ENCODE measurements around the gene RCAN1.

RCAN1 gene

DNA sequence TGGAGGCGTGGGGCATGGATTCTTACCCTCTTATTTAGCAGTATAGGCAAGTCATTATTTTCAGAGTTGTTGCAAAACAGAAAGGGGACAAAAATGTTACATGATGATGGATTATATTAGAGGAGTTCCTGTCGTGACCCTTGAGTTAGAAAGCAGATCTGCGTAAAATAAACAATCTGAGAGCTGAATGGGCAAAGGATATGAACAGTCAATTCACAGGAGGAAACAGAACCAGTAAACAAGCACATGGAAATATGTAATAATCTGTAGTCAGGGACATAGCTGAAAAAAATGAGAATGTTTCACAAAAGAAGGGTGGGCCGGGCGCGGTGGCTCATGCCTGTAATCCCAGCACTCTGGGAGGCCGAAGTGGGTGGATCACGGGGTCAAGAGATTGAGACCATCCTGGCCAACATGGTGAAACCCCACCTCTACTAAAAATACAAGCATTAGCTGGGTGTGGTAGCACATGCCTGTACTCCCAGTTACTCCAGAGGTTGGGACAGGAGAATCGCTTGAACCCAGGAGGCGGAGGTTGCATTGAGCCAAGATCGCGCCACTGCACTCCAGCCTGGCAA, 20.9 kb downstream of the RCAN1 start:
- TF ChIP-seq, protein P1, sequence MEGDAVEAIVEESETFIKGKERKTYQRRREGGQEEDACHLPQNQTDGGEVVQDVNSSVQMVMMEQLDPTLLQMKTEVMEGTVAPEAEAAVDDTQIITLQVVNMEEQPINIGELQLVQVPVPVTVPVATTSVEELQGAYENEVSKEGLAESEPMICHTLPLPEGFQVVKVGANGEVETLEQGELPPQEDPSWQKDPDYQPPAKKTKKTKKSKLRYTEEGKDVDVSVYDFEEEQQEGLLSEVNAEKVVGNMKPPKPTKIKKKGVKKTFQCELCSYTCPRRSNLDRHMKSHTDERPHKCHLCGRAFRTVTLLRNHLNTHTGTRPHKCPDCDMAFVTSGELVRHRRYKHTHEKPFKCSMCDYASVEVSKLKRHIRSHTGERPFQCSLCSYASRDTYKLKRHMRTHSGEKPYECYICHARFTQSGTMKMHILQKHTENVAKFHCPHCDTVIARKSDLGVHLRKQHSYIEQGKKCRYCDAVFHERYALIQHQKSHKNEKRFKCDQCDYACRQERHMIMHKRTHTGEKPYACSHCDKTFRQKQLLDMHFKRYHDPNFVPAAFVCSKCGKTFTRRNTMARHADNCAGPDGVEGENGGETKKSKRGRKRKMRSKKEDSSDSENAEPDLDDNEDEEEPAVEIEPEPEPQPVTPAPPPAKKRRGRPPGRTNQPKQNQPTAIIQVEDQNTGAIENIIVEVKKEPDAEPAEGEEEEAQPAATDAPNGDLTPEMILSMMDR (conservative IDR thresholded peaks at IDR 0.05; ENCODE audit: low read length): no peak
- no peak overlapping the region for H3K4me3 ChIP-seq (ENCODE audit: low read length)
- no peak for DNase-seq (ENCODE audit: low read depth)

DNA sequence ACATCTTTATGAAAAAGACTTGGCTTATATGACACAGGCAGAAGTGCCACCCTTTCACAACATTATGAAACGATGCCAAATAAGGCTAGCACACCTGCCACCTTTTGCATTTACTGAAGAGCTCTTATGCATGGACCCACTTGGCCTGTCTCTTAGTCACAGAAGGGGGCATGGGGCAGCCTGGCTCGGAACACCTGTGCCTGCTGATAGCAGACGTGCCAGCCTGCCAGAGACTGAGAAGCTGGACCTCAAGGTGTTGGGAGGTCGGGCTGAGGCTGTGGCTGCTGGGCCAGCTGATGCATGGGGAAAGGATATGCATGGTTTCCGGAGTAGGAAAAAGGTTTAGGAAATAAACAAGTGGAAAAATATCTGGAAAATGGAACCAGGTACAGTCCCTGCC, 21.5 kb downstream of the RCAN1 start:
- no peak overlapping the region for H3K4me3 ChIP-seq (ENCODE audit: low read length)
- no peak for DNase-seq (ENCODE audit: low read depth)
- TF ChIP-seq, protein P1 (conservative IDR thresholded peaks at IDR 0.05; ENCODE audit: low read length): no peak

DNA sequence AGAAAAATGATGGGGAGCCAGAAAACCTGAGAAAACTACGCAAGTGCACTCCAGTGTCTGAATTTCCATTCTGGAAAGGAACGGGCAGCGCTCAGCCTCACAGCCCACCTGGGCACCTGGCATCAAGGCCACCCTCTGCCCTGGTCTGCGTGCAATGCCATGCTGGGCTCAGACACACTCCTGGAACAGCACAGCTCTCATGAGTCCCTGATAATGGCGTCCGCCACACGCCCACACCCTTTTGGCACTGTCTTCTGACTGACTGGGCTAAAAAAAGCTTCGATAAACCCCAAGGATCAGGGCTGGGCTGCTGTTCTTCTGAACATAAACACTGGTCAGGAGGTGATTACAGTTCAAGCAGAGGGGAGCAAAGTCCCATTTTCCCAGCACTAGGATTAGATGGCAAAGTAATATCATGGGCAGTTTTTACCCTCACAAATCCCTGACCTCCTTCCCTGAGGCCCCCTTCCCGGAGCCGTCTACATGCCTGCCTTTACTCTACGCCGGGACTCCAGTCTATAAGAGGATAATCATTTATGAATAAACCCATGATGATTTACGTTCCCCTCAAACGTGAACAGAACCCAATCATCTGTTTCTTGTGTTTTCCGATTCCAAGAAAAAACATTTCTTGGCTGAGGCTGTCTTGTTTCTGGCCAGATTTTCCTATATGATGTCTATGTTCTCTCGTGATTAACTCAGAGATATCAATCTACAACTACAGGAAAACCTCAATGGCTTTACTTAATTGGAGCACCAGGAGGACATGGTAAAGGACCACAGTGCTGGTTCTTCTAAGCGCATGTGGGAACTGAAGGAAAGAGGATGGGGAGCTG, 22.6 kb downstream of the RCAN1 start:
- DNase-seq (ENCODE audit: low read depth): no peak
- no peak overlapping the region for H3K4me3 ChIP-seq (ENCODE audit: low read length)
- TF ChIP-seq, protein P1 (conservative IDR thresholded peaks at IDR 0.05; ENCODE audit: low read length): no peak

DNA sequence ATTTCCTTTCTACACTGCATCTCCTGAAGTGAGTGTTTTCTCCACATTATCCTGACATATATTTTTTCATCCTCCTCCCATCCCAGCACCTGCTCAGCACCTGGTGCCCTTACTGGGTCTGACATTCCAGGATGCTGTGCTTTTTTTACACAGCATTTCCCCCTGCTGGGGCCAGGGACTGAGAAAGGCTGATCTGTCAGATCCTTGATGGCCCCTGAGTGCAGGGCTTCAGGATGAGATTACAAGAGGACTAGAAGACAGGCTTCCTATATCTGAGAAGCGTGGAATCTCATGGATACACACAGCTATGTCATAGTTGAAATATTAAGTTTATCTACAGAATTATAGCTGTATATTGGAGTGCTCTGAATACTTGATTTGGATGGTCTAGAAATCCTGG, 24.4 kb downstream of the RCAN1 start:
- TF ChIP-seq, protein P1 (conservative IDR thresholded peaks at IDR 0.05; ENCODE audit: low read length): no peak
- no peak for DNase-seq (ENCODE audit: low read depth)

DNA sequence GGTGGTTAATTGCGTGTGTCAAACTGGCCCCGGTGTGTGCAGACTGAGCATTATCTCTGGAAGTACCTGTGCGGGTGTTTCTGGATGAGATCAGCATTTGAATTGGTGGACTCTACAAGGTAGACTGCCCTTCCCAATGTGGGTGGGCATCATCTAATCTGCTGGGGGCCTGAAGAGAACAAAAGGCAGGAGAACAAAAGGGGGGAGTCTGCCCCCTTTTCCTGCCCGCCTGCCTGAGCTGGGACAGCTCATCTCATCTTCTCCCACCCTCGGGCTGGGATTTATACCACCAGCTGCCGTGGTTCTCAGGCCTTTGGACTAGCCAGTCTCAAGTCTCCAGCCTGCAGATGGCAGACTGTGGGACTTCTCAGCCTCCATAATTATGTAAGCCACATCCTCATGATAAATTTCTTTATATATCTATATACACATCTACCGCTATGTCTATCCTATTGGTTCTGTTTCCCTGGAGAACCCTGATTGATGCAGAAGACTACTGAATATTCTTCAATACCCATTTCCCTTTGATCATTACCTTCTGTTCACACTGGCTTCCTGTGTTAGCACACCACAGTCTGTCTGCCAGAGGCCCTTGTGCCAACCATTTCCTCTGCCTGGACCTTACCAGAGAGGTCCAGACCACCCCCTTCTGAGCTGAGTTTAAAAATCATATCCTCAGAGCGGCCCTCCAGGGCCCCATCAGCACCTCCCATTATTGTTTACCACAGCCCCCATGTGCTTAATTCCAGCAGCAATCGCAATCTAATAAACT, 25.2 kb downstream of the RCAN1 start:
- DNase-seq (ENCODE audit: low read depth): no peak
- H3K4me3 ChIP-seq (ENCODE audit: low read length): no peak overlapping the region
- TF ChIP-seq, protein P1 (conservative IDR thresholded peaks at IDR 0.05; ENCODE audit: low read length): no peak

More for the DNA sequence above, 24.4 kb downstream of the RCAN1 start:
- no peak overlapping the region for H3K4me3 ChIP-seq (ENCODE audit: low read length)

DNA sequence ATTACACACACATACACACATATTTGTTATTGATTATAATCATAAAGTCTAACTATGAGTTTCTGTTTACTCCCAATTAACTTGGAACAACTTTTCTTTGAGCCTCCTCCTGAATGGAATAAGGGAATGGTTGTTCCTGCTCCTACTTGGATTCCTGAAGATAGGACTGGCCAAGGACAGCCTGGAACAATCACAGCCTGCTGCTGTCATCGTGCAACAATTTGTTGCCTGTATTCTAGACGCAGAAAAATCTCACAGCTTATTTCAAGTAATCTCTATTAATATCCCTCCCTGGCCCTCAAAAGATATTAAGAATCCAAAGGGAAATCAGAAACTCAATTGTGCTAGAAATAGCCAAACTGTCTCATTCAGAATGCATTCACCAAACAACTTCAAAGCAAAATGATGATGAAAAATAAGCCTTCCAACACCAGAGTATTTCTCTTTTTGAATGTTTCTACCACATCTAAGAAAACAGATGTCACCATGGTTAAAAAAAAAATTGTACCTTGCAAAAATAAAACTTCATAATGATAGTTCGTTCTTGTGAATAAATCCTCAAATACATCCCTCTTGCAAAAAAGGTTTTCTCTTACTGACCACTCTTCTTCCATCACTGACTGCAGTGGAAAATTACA, 30.9 kb downstream of the RCAN1 start:
- DNase-seq (ENCODE audit: low read depth): peak; percentile 34
- no peak overlapping the region for H3K4me3 ChIP-seq (ENCODE audit: low read length)
- TF ChIP-seq, protein P1 (conservative IDR thresholded peaks at IDR 0.05; ENCODE audit: low read length): no peak

All from AG10803 (cell line).